DMS53 treated with DMSO at 0.1 percent for 48 hours (cell line): ENCODE measurements around the gene CYTH1.
"Not testable (repeated sequence)": the region's sequence is repeated elsewhere in the genome, so short reads cannot be mapped to it uniquely, and the experiment has no call there.

ENCODE experiments used
- DNase-seq: peaks from one replicate; lab custom pipeline; 2025; ENCODE audit not compliant: unreplicated experiment; lab: John Stamatoyannopoulos, UW

The CYTH1 gene

GRCh38 chr17:78673395-78673794, 108.7 kb downstream of the CYTH1 start:
- no peak for DNase-seq

GRCh38 chr17:78672871-78673371, 109.2 kb downstream of the CYTH1 start:
- no peak for DNase-seq

GRCh38 chr17:78672005-78672404, 110.1 kb downstream of the CYTH1 start:
- no peak for DNase-seq

- DNase-seq, result not testable (repeated sequence)
Measured at GRCh38 chr17:78671726-78672001, 110.4 kb downstream of the CYTH1 start.

- no peak for DNase-seq
Measured at GRCh38 chr17:78670850-78671725, 111.0 kb downstream of the CYTH1 start.

GRCh38 chr17:78669975-78670518, 112.0 kb downstream of the CYTH1 start:
- no peak for DNase-seq

- DNase-seq, result no peak
Measured at GRCh38 chr17:78669256-78669974, 112.7 kb downstream of the CYTH1 start.

- no peak for DNase-seq
Measured at GRCh38 chr17:78668847-78669246, 113.2 kb downstream of the CYTH1 start.

- no peak for DNase-seq
Measured at GRCh38 chr17:78667741-78668640, 114.1 kb downstream of the CYTH1 start.

GRCh38 chr17:78667091-78667490, 115.0 kb downstream of the CYTH1 start:
- DNase-seq, result no peak

- no peak for DNase-seq
Measured at GRCh38 chr17:78665952-78666920, 115.8 kb downstream of the CYTH1 start.

- no peak for DNase-seq
Measured at GRCh38 chr17:78665387-78665951, 116.6 kb downstream of the CYTH1 start.

GRCh38 chr17:78664476-78665386, 117.3 kb downstream of the CYTH1 start:
- DNase-seq, result no peak

GRCh38 chr17:78661093-78661770, 120.8 kb downstream of the CYTH1 start:
- no peak for DNase-seq

GRCh38 chr17:78659546-78659945, 122.5 kb downstream of the CYTH1 start:
- DNase-seq, result no peak

- no peak for DNase-seq
Measured at GRCh38 chr17:78658281-78658785, 123.7 kb downstream of the CYTH1 start.

GRCh38 chr17:78655251-78655940, 126.7 kb downstream of the CYTH1 start:
- DNase-seq, result no peak
